ENCODE measurements around the gene SMARCD3.

Gene SMARCD3

DNA sequence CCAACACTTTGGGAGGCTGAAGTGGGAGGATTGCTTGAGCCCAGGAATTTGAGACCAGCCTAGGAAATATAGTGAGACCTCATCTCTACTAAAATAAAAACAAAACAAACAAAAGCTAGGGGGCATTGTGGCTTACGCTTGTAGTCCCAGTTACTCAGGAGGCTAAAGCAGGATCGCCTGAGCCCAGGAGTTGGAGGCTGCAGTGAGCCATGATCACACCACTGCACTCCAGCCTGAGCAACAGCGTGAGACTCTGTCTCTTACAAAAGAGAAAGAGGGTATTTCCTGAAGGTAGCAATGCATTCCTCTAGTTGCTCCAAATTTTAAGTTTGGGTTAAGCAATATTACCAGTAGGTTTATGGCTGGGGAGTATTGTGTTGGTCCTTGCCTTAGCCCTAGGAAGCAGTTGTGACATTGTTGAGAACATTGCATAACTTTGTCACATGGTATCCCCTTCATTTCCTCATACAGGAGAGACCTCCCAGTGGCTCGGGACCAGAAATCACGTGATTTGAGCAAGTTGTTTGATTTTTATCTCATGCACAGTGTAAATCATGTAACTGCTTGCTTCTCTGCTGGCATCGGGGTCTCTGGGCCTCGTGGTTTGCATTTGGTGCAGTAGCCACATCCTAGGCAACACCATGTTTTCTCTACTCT is 23.3 kb upstream of the SMARCD3 start:
- H3K9ac ChIP-seq (ENCODE audit: low read depth, low read length): no peak overlapping the region
- H3K4me3 ChIP-seq (ENCODE audit: low read length): no peak overlapping the region
- H3K27me3 ChIP-seq (ENCODE audit: control insufficient read depth, insufficient read depth, low read length): peaks cover 18% of the 10 kb centered on the region
- no peaks in the 10 kb centered on the region for H3K9me3 ChIP-seq (replicated peaks; ENCODE audit: low read length)
- no peaks in the 10 kb centered on the region for H3K36me3 ChIP-seq (ENCODE audit: insufficient read depth, low read length)
- no peaks in the 10 kb centered on the region for H3K4me1 ChIP-seq (ENCODE audit: control insufficient read depth, insufficient read depth, low read length)
- H3K4me2 ChIP-seq (ENCODE audit: low read length): no peak overlapping the region

GRCh38 chr7:151269511-151269910 is 21.0 kb upstream of the SMARCD3 start:
- Histone ChIP-seq H3K4me2 (ENCODE audit: low read length) (no peak overlapping the region), H3K4me1 (ENCODE audit: control insufficient read depth, insufficient read depth, low read length) (no peaks in the 10 kb centered on the region), H3K27me3 (ENCODE audit: control insufficient read depth, insufficient read depth, low read length) (peaks cover 29% of the 10 kb centered on the region), H3K9ac (ENCODE audit: low read depth, low read length) (no peak overlapping the region), H3K4me3 (ENCODE audit: low read length) (no peak overlapping the region), H3K36me3 (ENCODE audit: insufficient read depth, low read length) (no peaks in the 10 kb centered on the region), H3K9me3 (replicated peaks; ENCODE audit: low read length) (no peaks in the 10 kb centered on the region)

DNA sequence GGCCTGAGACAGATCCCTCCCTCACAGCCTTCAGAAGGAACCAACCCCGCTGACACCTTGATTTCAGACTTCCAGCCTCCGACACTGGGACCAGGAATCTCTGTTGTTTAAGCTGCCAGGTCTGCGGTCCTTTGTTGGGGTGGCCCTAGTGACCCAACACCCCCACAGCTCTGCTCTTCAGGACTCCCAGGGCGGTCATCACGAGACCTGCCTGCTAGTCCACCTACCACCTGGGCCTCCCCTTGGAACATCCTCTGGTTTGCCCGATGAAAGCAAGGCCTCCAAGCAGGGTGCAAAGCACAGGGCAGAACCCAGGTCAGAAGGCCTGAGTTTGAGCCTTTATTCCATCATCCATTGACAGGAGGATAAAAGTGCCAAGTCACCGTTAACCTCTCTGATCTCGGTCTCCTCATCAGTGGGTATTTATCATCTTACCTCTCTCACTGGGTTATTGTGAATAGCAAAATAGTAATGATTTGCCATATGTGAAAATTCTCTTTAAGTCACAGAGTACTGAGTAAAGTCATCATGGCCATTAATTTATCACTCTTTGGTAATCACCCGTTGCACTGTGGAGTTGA is 16.9 kb upstream of the SMARCD3 start:
- Histone ChIP-seq H3K4me1 (ENCODE audit: control insufficient read depth, insufficient read depth, low read length) (no peaks in the 10 kb centered on the region), H3K4me2 (ENCODE audit: low read length) (no peak overlapping the region), H3K9ac (ENCODE audit: low read depth, low read length) (no peak overlapping the region), H3K36me3 (ENCODE audit: insufficient read depth, low read length) (no peaks in the 10 kb centered on the region), H3K27me3 (ENCODE audit: control insufficient read depth, insufficient read depth, low read length) (peaks cover 55% of the 10 kb centered on the region), H3K9me3 (replicated peaks; ENCODE audit: low read length) (no peaks in the 10 kb centered on the region), H3K4me3 (ENCODE audit: low read length) (no peak overlapping the region)

- H3K4me3 ChIP-seq (ENCODE audit: low read length): no peak overlapping the region
Measured at GRCh38 chr7:151264615-151265014, 16.1 kb upstream of the SMARCD3 start.

GRCh38 chr7:151261529-151261928 is 13.0 kb upstream of the SMARCD3 start:
- H3K4me1 ChIP-seq (ENCODE audit: control insufficient read depth, insufficient read depth, low read length): no peaks in the 10 kb centered on the region
- no peak overlapping the region for H3K9ac ChIP-seq (ENCODE audit: low read depth, low read length)
- H3K4me2 ChIP-seq (ENCODE audit: low read length): no peak overlapping the region
- H3K4me3 ChIP-seq (ENCODE audit: low read length): no peak overlapping the region
- H3K9me3 ChIP-seq (replicated peaks; ENCODE audit: low read length): no peaks in the 10 kb centered on the region
- H3K27me3 ChIP-seq (ENCODE audit: control insufficient read depth, insufficient read depth, low read length): peaks cover 72% of the 10 kb centered on the region
- no peaks in the 10 kb centered on the region for H3K36me3 ChIP-seq (ENCODE audit: insufficient read depth, low read length)

More at GRCh38 chr7:151264615-151265014, 16.1 kb upstream of the SMARCD3 start:
- Histone ChIP-seq H3K4me1 (ENCODE audit: control insufficient read depth, insufficient read depth, low read length) (no peaks in the 10 kb centered on the region), H3K4me2 (ENCODE audit: low read length) (no peak overlapping the region), H3K27me3 (ENCODE audit: control insufficient read depth, insufficient read depth, low read length) (peaks cover 60% of the 10 kb centered on the region), H3K9ac (ENCODE audit: low read depth, low read length) (no peak overlapping the region), H3K36me3 (ENCODE audit: insufficient read depth, low read length) (no peaks in the 10 kb centered on the region), H3K9me3 (replicated peaks; ENCODE audit: low read length) (no peaks in the 10 kb centered on the region)

GRCh38 chr7:151260883-151261282 is 12.4 kb upstream of the SMARCD3 start:
- H3K4me3 ChIP-seq (ENCODE audit: low read length): no peak overlapping the region
- no peaks in the 10 kb centered on the region for H3K4me1 ChIP-seq (ENCODE audit: control insufficient read depth, insufficient read depth, low read length)
- H3K9me3 ChIP-seq (replicated peaks; ENCODE audit: low read length): no peaks in the 10 kb centered on the region
- H3K4me2 ChIP-seq (ENCODE audit: low read length): no peak overlapping the region
- no peaks in the 10 kb centered on the region for H3K36me3 ChIP-seq (ENCODE audit: insufficient read depth, low read length)
- H3K9ac ChIP-seq (ENCODE audit: low read depth, low read length): no peak overlapping the region
- peaks cover 75% of the 10 kb centered on the region for H3K27me3 ChIP-seq (ENCODE audit: control insufficient read depth, insufficient read depth, low read length)

GRCh38 chr7:151260471-151260870 is 12.0 kb upstream of the SMARCD3 start:
- Histone ChIP-seq H3K4me3 (ENCODE audit: low read length) (no peak overlapping the region), H3K9me3 (replicated peaks; ENCODE audit: low read length) (no peaks in the 10 kb centered on the region), H3K36me3 (ENCODE audit: insufficient read depth, low read length) (no peaks in the 10 kb centered on the region), H3K4me2 (ENCODE audit: low read length) (no peak overlapping the region), H3K27me3 (ENCODE audit: control insufficient read depth, insufficient read depth, low read length) (peaks cover 75% of the 10 kb centered on the region), H3K9ac (ENCODE audit: low read depth, low read length) (no peak overlapping the region), H3K4me1 (ENCODE audit: control insufficient read depth, insufficient read depth, low read length) (no peaks in the 10 kb centered on the region)

DNA sequence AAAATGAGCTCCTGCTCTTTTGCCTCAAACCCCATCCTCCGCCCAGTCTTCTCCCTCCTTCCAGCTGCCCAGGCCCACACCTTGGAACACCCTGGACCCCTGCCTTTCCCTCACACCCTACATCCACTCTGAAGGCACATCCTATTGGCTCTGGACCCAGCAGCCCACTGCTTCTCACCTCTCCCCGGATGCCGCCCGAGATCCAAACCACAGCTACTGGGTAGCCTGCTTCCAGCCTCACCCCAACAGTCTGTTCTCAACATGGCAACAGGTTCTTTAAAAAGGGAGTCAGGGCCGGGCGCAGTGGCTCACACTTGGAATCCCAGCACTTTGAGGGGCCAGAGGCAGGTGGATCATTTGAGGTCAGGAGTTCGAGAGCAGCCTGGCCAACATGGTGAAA is 9.5 kb upstream of the SMARCD3 start:
- Histone ChIP-seq H3K4me2 (ENCODE audit: low read length) (no peak overlapping the region), H3K4me1 (ENCODE audit: control insufficient read depth, insufficient read depth, low read length) (peaks cover 1% of the 10 kb centered on the region), H3K36me3 (ENCODE audit: insufficient read depth, low read length) (no peaks in the 10 kb centered on the region), H3K9me3 (replicated peaks; ENCODE audit: low read length) (no peaks in the 10 kb centered on the region), H3K4me3 (ENCODE audit: low read length) (no peak overlapping the region), H3K27me3 (ENCODE audit: control insufficient read depth, insufficient read depth, low read length) (peaks cover 77% of the 10 kb centered on the region), H3K9ac (ENCODE audit: low read depth, low read length) (no peak overlapping the region)

DNA sequence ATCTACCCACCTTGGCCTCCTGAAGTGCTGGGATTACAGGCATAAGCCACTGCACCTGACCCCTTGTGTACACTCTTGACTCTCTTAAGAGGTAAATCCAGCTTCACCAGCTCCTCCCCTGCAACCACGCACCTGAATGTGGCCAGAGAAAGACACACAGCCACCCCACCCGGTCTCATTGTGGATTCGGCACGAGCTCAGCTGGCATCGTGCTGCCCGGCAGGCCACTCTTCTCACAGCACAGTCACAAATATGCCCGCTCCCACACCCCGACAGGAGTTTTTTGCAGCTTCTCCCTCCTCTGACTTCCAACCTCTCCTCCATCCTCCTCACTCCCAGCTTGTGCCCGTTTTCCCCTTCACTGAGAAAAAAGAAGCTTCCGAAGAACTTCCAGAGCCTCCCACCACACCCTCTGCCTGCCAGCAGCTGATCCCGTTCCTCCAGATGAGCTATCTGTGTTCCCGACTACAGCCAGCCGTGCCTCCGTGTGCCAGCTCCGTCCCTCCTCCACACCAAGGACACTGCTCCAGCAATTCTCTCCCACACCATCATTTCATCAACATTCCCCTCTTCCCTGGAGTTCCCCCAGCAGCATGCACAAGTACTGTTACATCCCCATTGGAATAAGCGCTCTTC is 8.0 kb upstream of the SMARCD3 start:
- no peaks in the 10 kb centered on the region for H3K9me3 ChIP-seq (replicated peaks; ENCODE audit: low read length)
- peaks cover 62% of the 10 kb centered on the region for H3K27me3 ChIP-seq (ENCODE audit: control insufficient read depth, insufficient read depth, low read length)
- H3K4me3 ChIP-seq (ENCODE audit: low read length): no peak overlapping the region
- peak overlapping the region; percentile 32 for H3K4me2 ChIP-seq (ENCODE audit: low read length)
- H3K4me1 ChIP-seq (ENCODE audit: control insufficient read depth, insufficient read depth, low read length): peaks cover 12% of the 10 kb centered on the region
- no peak overlapping the region for H3K9ac ChIP-seq (ENCODE audit: low read depth, low read length)
- no peaks in the 10 kb centered on the region for H3K36me3 ChIP-seq (ENCODE audit: insufficient read depth, low read length)

DNA sequence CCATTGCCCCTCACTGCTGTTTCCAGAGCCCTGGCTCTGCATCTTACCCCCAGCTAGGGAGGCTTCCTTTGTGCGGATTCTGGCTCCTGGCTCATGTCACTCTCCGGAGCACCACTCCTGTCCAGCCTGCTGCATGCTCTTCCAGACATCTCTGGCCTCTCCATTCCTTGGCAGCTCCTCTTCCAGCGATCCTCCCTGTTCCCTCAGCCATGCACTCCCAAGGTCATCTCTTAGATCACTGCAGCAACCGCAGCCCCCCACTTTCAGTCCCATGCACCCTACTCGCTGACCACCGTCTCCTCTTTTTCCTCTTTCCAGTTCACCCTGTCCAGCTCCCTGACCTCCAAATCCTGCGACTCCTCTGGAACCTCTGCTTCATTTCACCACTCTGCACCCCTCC is 6.9 kb upstream of the SMARCD3 start:
- H3K4me3 ChIP-seq (ENCODE audit: low read length): no peak overlapping the region
- H3K27me3 ChIP-seq (ENCODE audit: control insufficient read depth, insufficient read depth, low read length): peaks cover 51% of the 10 kb centered on the region
- no peaks in the 10 kb centered on the region for H3K36me3 ChIP-seq (ENCODE audit: insufficient read depth, low read length)
- H3K9ac ChIP-seq (ENCODE audit: low read depth, low read length): no peak overlapping the region
- H3K9me3 ChIP-seq (replicated peaks; ENCODE audit: low read length): no peaks in the 10 kb centered on the region
- H3K4me2 ChIP-seq (ENCODE audit: low read length): no peak overlapping the region
- peaks cover 18% of the 10 kb centered on the region for H3K4me1 ChIP-seq (ENCODE audit: control insufficient read depth, insufficient read depth, low read length)

DNA sequence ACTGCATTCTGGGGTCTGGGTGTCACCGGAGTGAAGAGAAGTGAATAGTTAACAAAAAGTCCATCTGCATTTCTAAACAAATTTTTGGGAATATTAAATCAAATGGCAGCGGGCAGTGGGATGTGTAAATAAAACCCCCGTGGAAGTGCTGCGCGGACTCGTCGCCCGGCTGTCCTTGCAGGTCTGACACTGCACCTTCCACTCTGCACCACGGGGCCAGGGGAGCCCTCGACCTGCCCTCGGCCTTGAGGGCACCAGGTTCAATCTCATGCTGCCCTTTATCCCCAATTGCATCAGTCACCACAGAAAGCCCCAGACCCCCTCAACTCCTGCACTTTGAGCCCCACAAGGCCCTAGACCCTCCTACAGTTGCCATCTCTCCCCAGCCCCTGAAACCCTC is 6.4 kb upstream of the SMARCD3 start:
- Histone ChIP-seq H3K36me3 (ENCODE audit: insufficient read depth, low read length) (no peaks in the 10 kb centered on the region), H3K4me3 (ENCODE audit: low read length) (no peak overlapping the region), H3K4me1 (ENCODE audit: control insufficient read depth, insufficient read depth, low read length) (peaks cover 22% of the 10 kb centered on the region), H3K9ac (ENCODE audit: low read depth, low read length) (no peak overlapping the region), H3K27me3 (ENCODE audit: control insufficient read depth, insufficient read depth, low read length) (peaks cover 45% of the 10 kb centered on the region), H3K4me2 (ENCODE audit: low read length) (no peak overlapping the region), H3K9me3 (replicated peaks; ENCODE audit: low read length) (no peaks in the 10 kb centered on the region)

DNA sequence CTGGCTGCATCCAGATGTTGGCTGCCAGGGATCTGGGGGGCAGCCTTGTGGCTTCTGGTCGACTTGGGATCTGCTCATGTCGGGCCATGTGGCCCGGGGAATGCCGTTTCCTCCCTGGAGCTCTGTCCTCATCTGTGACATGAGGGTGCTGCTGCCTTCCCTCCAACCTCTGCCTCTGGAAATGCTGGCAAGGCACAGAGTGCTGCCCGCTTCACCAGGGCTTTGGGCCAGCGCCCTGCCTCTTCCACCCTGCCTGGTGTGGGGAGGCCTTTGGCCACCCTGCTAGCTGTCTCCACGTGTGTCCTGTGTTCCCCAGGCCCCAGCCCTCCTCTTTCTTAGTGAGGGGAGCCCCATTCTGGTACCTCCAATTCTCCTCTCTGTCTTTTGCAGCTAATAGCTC is 5.8 kb upstream of the SMARCD3 start:
- H3K4me2 ChIP-seq (ENCODE audit: low read length): no peak overlapping the region

More for the DNA sequence above, 5.8 kb upstream of the SMARCD3 start:
- no peak overlapping the region for H3K4me3 ChIP-seq (ENCODE audit: low read length)
- H3K36me3 ChIP-seq (ENCODE audit: insufficient read depth, low read length): no peaks in the 10 kb centered on the region
- H3K9ac ChIP-seq (ENCODE audit: low read depth, low read length): no peak overlapping the region
- H3K27me3 ChIP-seq (ENCODE audit: control insufficient read depth, insufficient read depth, low read length): peaks cover 42% of the 10 kb centered on the region
- peaks cover 28% of the 10 kb centered on the region for H3K4me1 ChIP-seq (ENCODE audit: control insufficient read depth, insufficient read depth, low read length)
- no peaks in the 10 kb centered on the region for H3K9me3 ChIP-seq (replicated peaks; ENCODE audit: low read length)

All from skeletal muscle satellite cell (primary cell).